Astrocyte (in vitro differentiated cells and primary cell): Measurements from ENCODE around the gene CCL21. TPM values are rescaled to one million over a fixed set of nuclear protein-coding genes. Genes with fewer than 3 reads are reported as not detected.

Experiments used
- DNase-seq: peaks from one replicate; pipeline ENCODE4 v3.0.0-alpha.2; 2010; ENCODE audit warnings: low read depth
- FAIRE-seq: peaks from 2 replicates; lab custom pipeline; 2011; peaks lifted over from hg19 to GRCh38; lab: Jason Lieb, UNC
- H2AFZ ChIP-seq: 2 replicates; pipeline ENCODE4 v1.6.0; 2012; ENCODE audit warnings: low read depth, low read length, inconsistent platforms
- H3K27ac ChIP-seq: 2 replicates; pipeline ENCODE4 v1.5.1; 2011; ENCODE audit warnings: low read depth, low read length, inconsistent platforms
- H3K27me3 ChIP-seq: 2 replicates; pipeline ENCODE4 v1.6.0; 2011; ENCODE audit warnings: low read length, inconsistent platforms; ENCODE audit not compliant: insufficient read depth
- H3K36me3 ChIP-seq: 2 replicates; pipeline ENCODE4 v1.5.1; 2011; ENCODE audit warnings: low read length, inconsistent platforms; ENCODE audit not compliant: insufficient read depth
- H3K4me1 ChIP-seq: 2 replicates; pipeline ENCODE4 v1.5.1; 2011; ENCODE audit warnings: low read length, inconsistent platforms; ENCODE audit not compliant: insufficient read depth
- H3K4me2 ChIP-seq: 2 replicates; pipeline ENCODE4 v1.6.0; 2012; ENCODE audit warnings: low read length, inconsistent platforms
- H3K4me3 ChIP-seq: 2 replicates; pipeline ENCODE4 v1.5.1; 2011; ENCODE audit warnings: low read depth, mild to moderate bottlenecking, low read length, inconsistent platforms; ENCODE audit not compliant: insufficient read depth
- H3K79me2 ChIP-seq: 2 replicates; pipeline ENCODE4 v1.6.0; 2012; ENCODE audit warnings: mild to moderate bottlenecking, low read length, inconsistent platforms; ENCODE audit not compliant: insufficient read depth
- H3K9ac ChIP-seq: 2 replicates; pipeline ENCODE4 v1.6.0; 2012; ENCODE audit warnings: mild to moderate bottlenecking, low read length, inconsistent platforms
- H3K9me3 ChIP-seq: 2 replicates; pipeline ENCODE4 v1.5.1; 2012; ENCODE audit warnings: low read depth, mild to moderate bottlenecking, low read length, inconsistent platforms; ENCODE audit not compliant: insufficient read depth
- H4K20me1 ChIP-seq: 2 replicates; pipeline ENCODE4 v1.6.0; 2012; ENCODE audit warnings: low read length, inconsistent platforms; ENCODE audit not compliant: insufficient read depth
- H3K27ac Mint-ChIP-seq: one replicate; pipeline ENCODE4 v1.8.0; 2021; ENCODE audit warnings: mild to moderate bottlenecking, mixed read lengths; ENCODE audit not compliant: unreplicated experiment
- H3K27me3 Mint-ChIP-seq: one replicate; pipeline ENCODE4 v1.8.0; 2021; ENCODE audit warnings: low read depth, mixed read lengths; ENCODE audit not compliant: unreplicated experiment
- H3K36me3 Mint-ChIP-seq: one replicate; pipeline ENCODE4 v1.8.0; 2021; ENCODE audit warnings: low read depth, mixed read lengths; ENCODE audit not compliant: unreplicated experiment
- H3K4me1 Mint-ChIP-seq: one replicate; pipeline ENCODE4 v1.8.0; 2021; ENCODE audit warnings: low read depth, mixed read lengths; ENCODE audit not compliant: unreplicated experiment
- H3K4me3 Mint-ChIP-seq: one replicate; pipeline ENCODE4 v1.8.0; 2021; ENCODE audit warnings: mild to moderate bottlenecking, moderate library complexity, mixed read lengths; ENCODE audit not compliant: unreplicated experiment
- H3K9me3 Mint-ChIP-seq: one replicate; pipeline ENCODE4 v1.8.0; 2021; ENCODE audit warnings: mild to moderate bottlenecking, mixed read lengths; ENCODE audit not compliant: unreplicated experiment
- EZH2 ChIP-seq: IDR thresholded peaks from 2 replicates; pipeline ENCODE4 v1.6.1; 2012; ENCODE audit warnings: mild to moderate bottlenecking, low read length, inconsistent platforms; ENCODE audit not compliant: insufficient read depth
- total RNA-seq: library from RNA; stranded (reverse); gene quantifications from 2 replicates; pipeline ENCODE4 v1.2.1, GENCODE V29; 2021
- TF ChIP-seq, protein P1 (sequence below): IDR thresholded peaks from 2 replicates; pipeline ENCODE4 v1.5.1; 2011; ENCODE audit warnings: low read depth, mild to moderate bottlenecking, inconsistent platforms, low read length, moderate library complexity; ENCODE audit not compliant: insufficient read depth

Gene CCL21
- total RNA-seq, 1 donor from 2014 or later: not detected

DNA sequence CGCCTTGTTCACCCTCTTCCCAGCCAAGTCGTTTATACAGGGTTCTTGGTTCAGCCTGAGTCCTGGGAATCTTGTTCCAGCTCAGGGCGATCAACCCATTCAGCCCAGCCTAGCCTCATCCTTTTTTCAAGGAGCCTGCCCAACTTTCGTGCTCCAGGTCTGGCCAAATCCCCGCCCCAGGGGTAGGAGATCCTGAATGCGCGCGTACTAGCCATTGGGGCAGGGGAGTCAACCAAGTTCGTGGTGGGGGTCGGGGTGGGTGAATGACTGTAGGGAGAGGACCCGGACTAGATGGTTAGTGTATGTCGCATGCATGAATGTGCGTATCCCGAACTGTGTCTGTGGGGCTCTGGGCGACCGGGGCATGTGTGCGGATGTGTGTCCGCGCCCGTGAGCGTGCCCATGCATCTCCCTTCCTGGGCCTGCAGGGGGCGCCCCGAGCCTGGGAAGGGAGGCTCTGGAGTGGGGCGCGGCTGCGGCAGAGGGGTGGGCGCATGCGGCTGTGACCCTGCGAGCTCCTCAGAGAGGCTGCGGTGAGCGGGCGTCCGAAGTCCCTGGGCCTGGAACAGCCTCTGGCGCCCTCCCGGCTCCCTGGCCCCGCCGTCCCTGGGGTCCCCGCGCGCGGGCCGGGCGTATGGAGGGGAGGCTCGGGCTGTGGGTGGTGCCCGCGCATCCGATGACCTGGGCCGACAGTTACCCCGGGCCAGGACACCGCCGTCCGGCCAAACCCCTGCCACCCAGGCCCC is 8.7 kb downstream of the CCL21 start:
- TF ChIP-seq, protein P1, sequence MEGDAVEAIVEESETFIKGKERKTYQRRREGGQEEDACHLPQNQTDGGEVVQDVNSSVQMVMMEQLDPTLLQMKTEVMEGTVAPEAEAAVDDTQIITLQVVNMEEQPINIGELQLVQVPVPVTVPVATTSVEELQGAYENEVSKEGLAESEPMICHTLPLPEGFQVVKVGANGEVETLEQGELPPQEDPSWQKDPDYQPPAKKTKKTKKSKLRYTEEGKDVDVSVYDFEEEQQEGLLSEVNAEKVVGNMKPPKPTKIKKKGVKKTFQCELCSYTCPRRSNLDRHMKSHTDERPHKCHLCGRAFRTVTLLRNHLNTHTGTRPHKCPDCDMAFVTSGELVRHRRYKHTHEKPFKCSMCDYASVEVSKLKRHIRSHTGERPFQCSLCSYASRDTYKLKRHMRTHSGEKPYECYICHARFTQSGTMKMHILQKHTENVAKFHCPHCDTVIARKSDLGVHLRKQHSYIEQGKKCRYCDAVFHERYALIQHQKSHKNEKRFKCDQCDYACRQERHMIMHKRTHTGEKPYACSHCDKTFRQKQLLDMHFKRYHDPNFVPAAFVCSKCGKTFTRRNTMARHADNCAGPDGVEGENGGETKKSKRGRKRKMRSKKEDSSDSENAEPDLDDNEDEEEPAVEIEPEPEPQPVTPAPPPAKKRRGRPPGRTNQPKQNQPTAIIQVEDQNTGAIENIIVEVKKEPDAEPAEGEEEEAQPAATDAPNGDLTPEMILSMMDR: peak; percentile 47
- no peak for TF ChIP-seq EZH2
- Histone ChIP-seq H3K36me3 (no peaks in the 10 kb centered on the region), H2AFZ (peak overlapping the region; percentile 87), H4K20me1 (no peaks in the 10 kb centered on the region), H3K27me3 (peaks cover 23% of the 10 kb centered on the region), H3K27ac (no peak overlapping the region), H3K79me2 (no peaks in the 10 kb centered on the region), H3K9ac (peak overlapping the region; percentile 67), H3K4me3 (peak overlapping the region; percentile 68), H3K4me1 (no peaks in the 10 kb centered on the region), H3K4me2 (peak overlapping the region; percentile 99), H3K9me3 (no peaks in the 10 kb centered on the region)
- peak; percentile 3 for DNase-seq
- Mint-ChIP-seq H3K9me3 (peaks cover 2% of the 10 kb centered on the region), H3K27ac (no peak overlapping the region), H3K4me3 (peak overlapping the region; percentile 72), H3K36me3 (no peaks in the 10 kb centered on the region), H3K27me3 (peaks cover 44% of the 10 kb centered on the region), H3K4me1 (no peaks in the 10 kb centered on the region)
- no peak for FAIRE-seq

DNA sequence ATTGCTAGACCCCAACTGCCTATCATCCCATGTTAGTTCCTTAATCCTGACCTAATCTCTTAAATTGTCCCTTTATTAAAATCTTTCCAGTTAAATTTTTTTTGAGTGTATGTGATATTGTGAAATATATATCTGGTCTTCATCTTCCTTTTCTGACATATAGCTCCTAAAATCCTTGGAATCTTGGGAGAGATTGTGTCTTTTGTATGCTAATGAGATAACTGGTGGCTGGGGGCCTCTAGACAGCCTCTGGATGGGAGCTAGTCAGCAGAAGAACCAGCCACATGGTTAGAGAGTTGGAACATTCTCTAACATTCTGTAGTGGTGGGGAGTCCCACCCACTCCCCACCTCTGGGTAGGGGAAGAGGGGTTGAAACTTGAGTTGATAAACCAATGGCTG is 15.1 kb downstream of the CCL21 start:
- FAIRE-seq (no peak), DNase-seq (no peak)
- peaks cover 4% of the 10 kb centered on the region for H3K36me3 Mint-ChIP-seq
- no peaks in the 10 kb centered on the region for H3K4me1 Mint-ChIP-seq
- Histone ChIP-seq H3K4me1 (no peaks in the 10 kb centered on the region), H3K36me3 (no peaks in the 10 kb centered on the region), H3K27me3 (peaks cover 15% of the 10 kb centered on the region), H3K27ac (no peak overlapping the region), H4K20me1 (no peaks in the 10 kb centered on the region), H2AFZ (no peak overlapping the region), H3K9ac (no peak overlapping the region), H3K79me2 (no peaks in the 10 kb centered on the region), H3K9me3 (no peaks in the 10 kb centered on the region), H3K4me3 (no peak overlapping the region), H3K4me2 (no peak overlapping the region)
- no peaks in the 10 kb centered on the region for H3K9me3 Mint-ChIP-seq
- no peak overlapping the region for H3K27ac Mint-ChIP-seq
- TF ChIP-seq, protein P1: no peak
- no peak for TF ChIP-seq EZH2
- peaks cover 44% of the 10 kb centered on the region for H3K27me3 Mint-ChIP-seq
- H3K4me3 Mint-ChIP-seq: no peak overlapping the region

DNA sequence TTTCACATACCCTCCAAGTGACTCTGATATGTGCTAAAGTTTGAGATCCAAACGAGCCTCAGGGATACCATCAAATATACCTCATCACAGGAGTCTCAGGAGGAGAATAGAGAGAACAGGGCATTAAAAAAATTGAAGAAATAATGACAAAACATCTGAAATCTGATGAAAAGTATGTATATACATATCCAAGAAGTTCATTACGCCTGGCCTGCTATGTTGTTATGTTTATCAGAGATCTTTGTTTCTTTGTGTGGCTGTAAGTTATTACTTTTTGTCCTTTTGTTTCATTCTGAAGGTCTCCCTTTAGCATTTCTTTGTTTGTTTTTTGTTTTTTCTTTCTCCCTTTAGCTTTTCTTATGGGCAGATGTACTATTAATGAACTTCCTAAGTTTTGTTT is 16.4 kb downstream of the CCL21 start:
- H3K4me1 Mint-ChIP-seq: no peaks in the 10 kb centered on the region
- H3K4me3 Mint-ChIP-seq: no peak overlapping the region
- H3K79me2 ChIP-seq: no peaks in the 10 kb centered on the region
- H4K20me1 ChIP-seq: no peaks in the 10 kb centered on the region
- TF ChIP-seq, protein P1: no peak
- TF ChIP-seq EZH2: no peak
- no peaks in the 10 kb centered on the region for H3K36me3 ChIP-seq
- H2AFZ ChIP-seq: no peak overlapping the region
- no peaks in the 10 kb centered on the region for H3K9me3 ChIP-seq
- no peak for FAIRE-seq
- H3K4me3 ChIP-seq: no peak overlapping the region
- no peak overlapping the region for H3K27ac Mint-ChIP-seq
- peaks cover 6% of the 10 kb centered on the region for H3K36me3 Mint-ChIP-seq
- H3K27me3 Mint-ChIP-seq: peaks cover 40% of the 10 kb centered on the region
- no peak overlapping the region for H3K27ac ChIP-seq
- no peak overlapping the region for H3K4me2 ChIP-seq
- DNase-seq: no peak
- peaks cover 6% of the 10 kb centered on the region for H3K27me3 ChIP-seq
- no peak overlapping the region for H3K9ac ChIP-seq
- no peaks in the 10 kb centered on the region for H3K4me1 ChIP-seq
- no peaks in the 10 kb centered on the region for H3K9me3 Mint-ChIP-seq
